ENCODE data around the gene LRP2.

Gene LRP2

GRCh38 chr2:169116327-169116726 is 246.0 kb downstream of the LRP2 start:
- no peak for DNase-seq (ENCODE audit: low spot score)
- in situ Hi-C loops (cut with MboI; ENCODE audit: low sequenced_read_pairs, unreplicated experiment), result no loop called here
- TF ChIP-seq, protein P1, sequence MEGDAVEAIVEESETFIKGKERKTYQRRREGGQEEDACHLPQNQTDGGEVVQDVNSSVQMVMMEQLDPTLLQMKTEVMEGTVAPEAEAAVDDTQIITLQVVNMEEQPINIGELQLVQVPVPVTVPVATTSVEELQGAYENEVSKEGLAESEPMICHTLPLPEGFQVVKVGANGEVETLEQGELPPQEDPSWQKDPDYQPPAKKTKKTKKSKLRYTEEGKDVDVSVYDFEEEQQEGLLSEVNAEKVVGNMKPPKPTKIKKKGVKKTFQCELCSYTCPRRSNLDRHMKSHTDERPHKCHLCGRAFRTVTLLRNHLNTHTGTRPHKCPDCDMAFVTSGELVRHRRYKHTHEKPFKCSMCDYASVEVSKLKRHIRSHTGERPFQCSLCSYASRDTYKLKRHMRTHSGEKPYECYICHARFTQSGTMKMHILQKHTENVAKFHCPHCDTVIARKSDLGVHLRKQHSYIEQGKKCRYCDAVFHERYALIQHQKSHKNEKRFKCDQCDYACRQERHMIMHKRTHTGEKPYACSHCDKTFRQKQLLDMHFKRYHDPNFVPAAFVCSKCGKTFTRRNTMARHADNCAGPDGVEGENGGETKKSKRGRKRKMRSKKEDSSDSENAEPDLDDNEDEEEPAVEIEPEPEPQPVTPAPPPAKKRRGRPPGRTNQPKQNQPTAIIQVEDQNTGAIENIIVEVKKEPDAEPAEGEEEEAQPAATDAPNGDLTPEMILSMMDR (IDR thresholded peaks at IDR 0.05; ENCODE audit: borderline replicate concordance, control extremely low read depth, extremely low read depth, insufficient read depth, missing control alignments), result no peak

DNA sequence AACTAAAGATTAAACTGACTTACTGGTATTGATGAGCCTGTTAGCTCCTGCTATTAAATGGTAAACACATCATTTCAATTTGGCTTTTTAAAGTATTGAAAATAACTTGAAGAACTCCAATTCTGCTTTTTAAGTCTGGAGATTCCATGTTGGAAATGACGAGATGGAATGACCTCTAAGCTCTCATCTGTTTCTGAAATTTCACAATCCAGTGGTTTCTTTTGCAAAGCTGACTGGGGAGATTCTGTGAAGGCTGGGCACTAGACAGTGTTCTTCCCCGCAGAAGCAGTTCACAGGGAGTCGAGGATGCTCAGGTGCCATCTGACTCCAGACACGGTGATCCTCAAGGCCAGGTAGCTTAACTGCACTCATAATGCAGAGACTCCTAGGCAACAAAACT is 248.3 kb downstream of the LRP2 start:
- TF ChIP-seq, protein P1 (IDR thresholded peaks at IDR 0.05; ENCODE audit: borderline replicate concordance, control extremely low read depth, extremely low read depth, insufficient read depth, missing control alignments), result no peak
- in situ Hi-C loops (cut with MboI; ENCODE audit: low sequenced_read_pairs, unreplicated experiment), result no loop called here
- no peak for DNase-seq (ENCODE audit: low spot score)

DNA sequence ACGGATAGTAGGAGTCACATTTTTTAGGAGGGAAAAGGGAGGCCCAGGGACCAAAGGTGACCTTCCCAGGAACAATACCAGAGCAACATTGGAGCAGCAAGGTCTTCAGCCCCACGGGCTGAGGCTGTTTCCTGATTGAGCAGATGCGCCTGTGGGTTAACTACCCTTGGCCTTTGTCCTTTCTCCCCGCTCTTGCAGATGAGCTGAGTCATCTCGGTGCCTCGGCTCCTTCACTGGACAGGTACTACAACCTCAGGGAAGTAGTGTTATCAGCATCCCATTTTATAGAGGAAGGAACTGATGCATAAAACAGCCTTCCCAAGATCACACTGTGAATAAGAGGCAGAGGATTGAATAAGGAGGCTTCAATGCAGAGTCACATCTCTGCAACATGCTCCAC is 249.5 kb downstream of the LRP2 start:
- TF ChIP-seq, protein P1 (IDR thresholded peaks at IDR 0.05; ENCODE audit: borderline replicate concordance, control extremely low read depth, extremely low read depth, insufficient read depth, missing control alignments), result no peak
- in situ Hi-C loops (cut with MboI; ENCODE audit: low sequenced_read_pairs, unreplicated experiment), result no loop called here
- no peak for DNase-seq (ENCODE audit: low spot score)

DNA sequence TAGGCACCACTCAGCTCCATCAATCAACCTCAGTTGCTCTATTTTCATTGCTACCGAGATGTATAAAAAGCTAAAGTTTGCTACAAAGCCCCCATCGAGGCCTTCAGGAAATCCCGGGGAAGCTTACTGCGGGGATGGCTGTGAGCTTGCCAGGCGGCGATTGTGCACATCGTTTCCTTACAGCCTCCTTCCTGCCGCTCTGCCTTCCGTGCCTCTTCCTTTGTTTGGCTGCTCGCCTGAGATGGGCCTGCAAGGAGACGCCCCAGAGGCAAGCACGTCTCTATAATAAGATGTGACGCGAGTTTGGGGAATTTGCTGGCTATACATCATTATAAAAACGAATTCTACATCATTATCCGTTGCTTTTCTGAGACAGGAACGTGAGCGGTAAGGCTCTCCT is 251.4 kb downstream of the LRP2 start:
- in situ Hi-C loops (cut with MboI; ENCODE audit: low sequenced_read_pairs, unreplicated experiment), result no loop called here
- DNase-seq (ENCODE audit: low spot score), result no peak
- TF ChIP-seq, protein P1 (IDR thresholded peaks at IDR 0.05; ENCODE audit: borderline replicate concordance, control extremely low read depth, extremely low read depth, insufficient read depth, missing control alignments), result no peak

GRCh38 chr2:169110419-169110818 is 251.9 kb downstream of the LRP2 start:
- in situ Hi-C loops (cut with MboI; ENCODE audit: low sequenced_read_pairs, unreplicated experiment), result no loop called here
- DNase-seq (ENCODE audit: low spot score), result no peak
- TF ChIP-seq, protein P1 (IDR thresholded peaks at IDR 0.05; ENCODE audit: borderline replicate concordance, control extremely low read depth, extremely low read depth, insufficient read depth, missing control alignments), result no peak

DNA sequence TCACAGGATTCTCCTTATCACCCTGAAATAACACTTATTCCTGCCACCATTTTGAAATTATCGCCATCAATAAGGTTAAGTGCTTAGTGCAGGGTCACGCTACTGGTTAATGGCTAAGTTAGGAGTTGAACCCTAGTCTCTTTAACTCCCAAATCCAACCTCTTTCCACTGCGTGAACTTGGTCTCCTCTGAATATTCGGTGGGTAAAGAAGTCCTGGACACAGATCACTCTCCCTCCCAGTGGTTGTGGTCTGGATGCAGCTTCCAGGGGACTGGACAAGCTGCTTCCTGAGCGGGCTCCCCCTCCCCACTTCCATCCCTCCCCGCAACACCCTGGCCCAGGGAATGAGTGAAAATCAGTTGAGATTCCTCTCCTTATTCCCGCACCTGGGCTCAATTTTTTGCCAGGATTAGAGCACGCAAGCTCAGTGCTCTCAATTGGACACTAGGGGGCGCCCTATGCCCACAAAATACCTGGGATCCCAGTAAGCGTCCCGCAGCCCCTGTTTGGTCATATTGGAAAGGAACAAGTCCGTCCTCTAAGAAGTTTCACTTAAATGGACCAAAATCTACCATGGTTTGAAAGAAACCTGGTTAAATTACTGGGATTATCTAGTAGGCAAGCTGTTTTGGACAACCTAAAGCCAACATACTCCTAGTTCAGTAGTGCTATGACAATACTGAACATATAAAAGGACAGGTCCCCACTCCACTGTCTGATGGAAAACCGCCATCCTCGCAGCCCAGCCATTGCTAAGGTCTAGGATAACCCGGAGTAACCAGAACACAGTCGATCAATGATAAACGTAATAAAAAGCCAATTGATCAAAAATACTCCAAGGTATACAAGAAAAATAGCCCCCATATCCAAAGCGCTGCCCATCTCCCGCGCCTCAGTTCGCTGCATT is 252.6 kb downstream of the LRP2 start:
- peak; percentile 62 for DNase-seq (ENCODE audit: low spot score)
- TF ChIP-seq, protein P1 (IDR thresholded peaks at IDR 0.05; ENCODE audit: borderline replicate concordance, control extremely low read depth, extremely low read depth, insufficient read depth, missing control alignments), result peak; percentile 80
- in situ Hi-C loops (cut with MboI; ENCODE audit: low sequenced_read_pairs, unreplicated experiment), result no loop called here
